Lower leg skin (tissue), 3 donors: ENCODE measurements around the gene PTPRN2.

Experiments used
- POLR2A ChIP-seq, 2 donors: fragments of 450-650 bp; IDR thresholded peaks; one replicate each; pipeline ENCODE4 v1.6.1; 2016 to 2017; ENCODE audit warnings: antibody characterized with exemption in 2 of 2, mild to moderate bottlenecking in 1 of 2, moderate library complexity in 1 of 2
- TF ChIP-seq, protein P1 (sequence below), 3 donors: fragments of 450-650 bp; IDR thresholded peaks; one replicate each; pipeline ENCODE4 v1.5.1; 2016; ENCODE audit warnings: antibody characterized with exemption in 3 of 3, mild to moderate bottlenecking in 3 of 3, moderate library complexity in 2 of 3

DNA sequence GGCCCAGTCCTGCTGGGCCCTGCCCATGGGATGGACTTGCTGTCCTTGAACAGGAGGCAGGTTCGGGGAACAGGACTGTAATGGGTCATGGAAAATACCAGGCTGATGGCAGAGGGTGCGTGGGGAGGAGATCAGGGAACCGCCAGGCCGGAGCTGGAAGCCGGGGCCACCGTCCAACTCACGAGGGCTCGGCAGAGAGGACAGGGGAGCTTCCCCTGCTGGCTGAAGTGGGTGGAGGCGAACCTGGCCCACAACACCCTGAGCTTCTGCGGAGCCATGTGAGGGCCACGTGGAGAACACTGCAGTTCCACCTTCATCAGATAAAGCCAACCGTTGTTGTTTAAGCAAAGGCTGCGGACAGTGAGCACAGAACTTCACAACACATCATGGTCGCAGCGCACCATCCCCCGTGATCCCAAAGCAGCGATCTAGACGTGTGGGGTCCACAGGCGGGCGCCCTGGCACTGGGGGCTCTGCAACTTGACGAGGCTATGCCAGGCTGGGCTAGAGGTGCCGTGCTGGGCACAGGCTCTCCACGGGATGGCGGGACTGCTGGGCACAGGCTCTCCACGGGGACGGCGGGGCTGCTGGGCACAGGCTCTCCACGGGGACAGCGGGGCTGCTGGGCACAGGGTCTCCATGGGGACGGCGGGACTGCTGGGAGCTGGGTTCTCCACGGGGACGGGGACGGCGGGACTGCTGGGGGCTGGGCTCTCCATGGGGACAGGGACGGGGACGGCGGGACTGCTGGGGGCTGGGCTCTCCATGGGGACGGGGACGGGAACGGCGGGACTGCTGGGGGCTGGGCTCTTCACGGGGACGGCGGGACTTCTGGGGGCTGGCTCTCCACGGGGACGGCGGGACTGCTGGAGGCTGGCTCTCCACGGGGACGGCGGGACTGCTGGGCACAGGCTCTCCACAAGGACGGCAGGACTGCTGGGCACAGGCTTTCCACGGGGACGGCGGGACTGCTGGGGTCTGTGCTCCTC is 777.5 kb downstream of the PTPRN2 start:
- TF ChIP-seq, protein P1, sequence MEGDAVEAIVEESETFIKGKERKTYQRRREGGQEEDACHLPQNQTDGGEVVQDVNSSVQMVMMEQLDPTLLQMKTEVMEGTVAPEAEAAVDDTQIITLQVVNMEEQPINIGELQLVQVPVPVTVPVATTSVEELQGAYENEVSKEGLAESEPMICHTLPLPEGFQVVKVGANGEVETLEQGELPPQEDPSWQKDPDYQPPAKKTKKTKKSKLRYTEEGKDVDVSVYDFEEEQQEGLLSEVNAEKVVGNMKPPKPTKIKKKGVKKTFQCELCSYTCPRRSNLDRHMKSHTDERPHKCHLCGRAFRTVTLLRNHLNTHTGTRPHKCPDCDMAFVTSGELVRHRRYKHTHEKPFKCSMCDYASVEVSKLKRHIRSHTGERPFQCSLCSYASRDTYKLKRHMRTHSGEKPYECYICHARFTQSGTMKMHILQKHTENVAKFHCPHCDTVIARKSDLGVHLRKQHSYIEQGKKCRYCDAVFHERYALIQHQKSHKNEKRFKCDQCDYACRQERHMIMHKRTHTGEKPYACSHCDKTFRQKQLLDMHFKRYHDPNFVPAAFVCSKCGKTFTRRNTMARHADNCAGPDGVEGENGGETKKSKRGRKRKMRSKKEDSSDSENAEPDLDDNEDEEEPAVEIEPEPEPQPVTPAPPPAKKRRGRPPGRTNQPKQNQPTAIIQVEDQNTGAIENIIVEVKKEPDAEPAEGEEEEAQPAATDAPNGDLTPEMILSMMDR (IDR thresholded peaks at IDR 0.05) = no peak
- no peak for TF ChIP-seq POLR2A (IDR thresholded peaks at IDR 0.05)
